Activated T-cell treated with anti-CD3 and anti-CD28 coated beads for 24 hours (primary cell): ENCODE measurements around the gene SORCS3.

Source experiments
- DNase-seq: peaks from one replicate; pipeline ENCODE4 v3.0.0-alpha.2; 2020; ENCODE audit warnings: low read depth

SORCS3 gene

DNA sequence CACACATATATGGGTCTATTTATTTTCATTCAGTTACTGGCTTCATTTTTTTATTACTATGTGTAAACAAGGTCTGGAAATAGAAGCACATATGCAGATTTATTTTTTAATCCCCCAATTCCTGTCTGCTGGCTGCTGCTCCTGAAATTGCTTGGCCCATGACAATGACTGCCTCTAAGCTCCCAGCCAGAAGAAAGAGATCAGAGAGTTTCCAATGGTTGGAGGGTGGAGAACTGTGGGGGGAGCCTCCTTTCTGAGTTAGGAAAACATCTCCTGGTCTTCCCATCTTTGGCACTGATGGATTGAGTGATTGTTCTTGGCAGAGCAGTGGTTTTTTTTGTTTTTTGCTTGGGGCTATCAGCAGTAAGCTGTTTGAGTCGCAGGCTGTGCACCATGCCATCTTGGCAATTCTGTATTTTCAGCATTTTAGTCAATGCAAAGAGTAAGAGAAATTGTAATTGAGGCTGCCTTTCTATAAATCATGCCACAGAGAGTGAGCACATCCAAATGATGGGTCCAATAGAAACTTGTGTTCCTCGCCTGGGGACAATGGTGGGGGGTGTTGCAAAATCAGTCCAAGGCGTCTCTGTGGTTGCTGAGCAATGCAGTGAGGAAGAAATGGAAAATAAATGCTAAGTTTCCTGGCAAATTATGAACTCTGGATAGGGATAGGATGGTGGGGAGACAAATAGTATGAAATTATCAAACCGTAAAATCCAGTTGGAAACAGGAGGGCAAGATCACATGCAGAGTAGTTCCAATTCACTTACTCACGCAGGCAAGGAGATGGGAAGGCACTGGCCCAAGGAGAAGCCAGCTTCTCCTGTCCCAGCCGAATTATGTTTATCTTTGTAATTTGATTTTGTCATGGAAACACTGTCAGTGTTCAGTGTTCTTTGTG is 382.4 kb downstream of the SORCS3 start:
- DNase-seq: no peak

DNA sequence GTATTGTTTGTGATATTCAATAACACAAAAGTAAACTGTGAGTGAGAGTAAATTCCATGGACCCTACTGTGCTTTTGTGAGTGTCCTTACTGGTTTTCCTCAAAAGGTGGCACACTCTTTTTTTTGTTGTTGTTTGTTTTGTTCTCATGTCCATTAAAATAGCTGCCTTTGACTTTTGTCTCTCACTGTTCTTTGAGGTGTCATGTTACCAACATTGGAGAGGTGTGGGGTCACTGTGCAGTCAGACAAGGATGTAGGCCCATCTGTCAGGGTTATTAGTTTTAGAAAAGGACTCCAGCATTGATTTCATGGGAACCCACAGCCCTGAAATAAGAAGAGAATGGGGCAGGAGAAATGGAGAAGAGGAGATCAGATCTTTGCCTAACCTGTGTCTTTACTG is 383.1 kb downstream of the SORCS3 start:
- no peak for DNase-seq

DNA sequence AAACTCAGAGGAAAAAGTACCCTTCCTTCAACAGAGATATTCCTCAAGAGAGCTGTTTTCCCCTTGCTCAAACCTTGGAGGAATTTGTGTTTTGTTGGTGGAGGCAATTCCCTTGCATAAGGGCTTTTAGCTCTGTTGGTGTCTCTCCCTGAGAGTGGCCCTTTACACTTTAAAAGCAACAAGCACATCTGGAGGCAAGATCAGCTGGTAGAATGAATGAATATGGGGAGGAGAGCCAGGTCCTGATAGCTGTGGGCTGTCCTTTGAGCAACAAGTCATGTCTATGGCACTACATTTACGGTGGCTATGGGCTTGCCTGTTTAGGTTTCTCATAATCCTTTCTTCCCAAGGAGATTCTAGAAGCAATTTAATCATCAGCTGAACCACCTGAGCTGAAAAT is 384.0 kb downstream of the SORCS3 start:
- DNase-seq: no peak

DNA sequence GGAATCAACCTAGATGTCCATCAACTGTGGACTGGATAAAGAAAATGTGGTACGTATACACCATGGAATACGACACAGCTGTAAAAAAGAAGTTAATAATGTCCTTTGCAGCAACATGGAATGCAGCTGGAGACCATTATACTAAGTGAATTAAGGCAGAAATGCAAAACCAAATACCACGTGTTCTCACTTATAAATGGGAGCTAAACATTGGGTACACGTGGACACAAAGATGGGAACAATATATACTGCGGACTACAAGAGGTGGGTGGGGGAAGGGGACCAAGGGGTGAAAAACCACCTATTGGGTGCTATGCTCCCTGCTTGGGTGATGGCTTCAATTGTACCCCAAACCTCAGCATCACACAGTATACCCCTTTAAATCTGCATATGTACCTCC is 385.5 kb downstream of the SORCS3 start:
- no peak for DNase-seq

DNA sequence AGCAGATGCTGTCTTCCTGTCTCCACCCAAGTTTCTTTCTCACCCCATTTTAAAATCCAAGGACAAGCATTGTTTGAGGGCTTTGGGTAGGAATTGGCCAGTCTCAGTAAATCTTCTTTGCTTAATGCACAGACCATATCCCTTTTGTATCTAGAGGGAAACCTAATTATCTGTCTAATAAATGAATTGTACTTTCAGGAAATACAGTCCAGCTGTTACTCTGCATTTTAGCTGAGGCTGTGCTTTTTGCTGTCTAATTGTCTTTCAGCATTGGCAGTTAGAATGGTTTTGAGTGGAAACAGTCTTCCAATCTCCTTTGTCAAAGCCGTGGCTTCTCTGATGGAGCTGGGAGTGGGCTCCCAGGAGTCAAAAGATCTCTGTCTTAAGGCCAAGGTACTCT is 388.2 kb downstream of the SORCS3 start:
- no peak for DNase-seq

DNA sequence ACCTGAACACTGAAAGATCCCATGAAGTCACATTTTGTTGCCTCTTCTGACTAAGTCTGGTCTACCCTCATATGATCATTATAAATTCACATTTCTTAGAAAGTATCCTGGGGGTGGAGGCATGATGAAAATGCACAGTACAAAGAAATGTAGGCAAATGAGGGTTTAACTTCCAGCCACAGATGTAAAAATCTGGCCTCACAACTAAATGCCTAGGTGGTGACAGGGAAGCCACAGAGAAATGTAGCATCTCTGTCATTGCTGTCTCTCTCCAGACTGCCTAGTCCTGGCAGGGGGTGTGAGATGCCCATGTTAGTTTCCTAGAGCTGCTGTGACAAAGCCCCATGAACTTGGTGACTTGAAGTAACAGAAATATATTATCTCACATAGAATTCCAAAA is 395.9 kb downstream of the SORCS3 start:
- DNase-seq: no peak

DNA sequence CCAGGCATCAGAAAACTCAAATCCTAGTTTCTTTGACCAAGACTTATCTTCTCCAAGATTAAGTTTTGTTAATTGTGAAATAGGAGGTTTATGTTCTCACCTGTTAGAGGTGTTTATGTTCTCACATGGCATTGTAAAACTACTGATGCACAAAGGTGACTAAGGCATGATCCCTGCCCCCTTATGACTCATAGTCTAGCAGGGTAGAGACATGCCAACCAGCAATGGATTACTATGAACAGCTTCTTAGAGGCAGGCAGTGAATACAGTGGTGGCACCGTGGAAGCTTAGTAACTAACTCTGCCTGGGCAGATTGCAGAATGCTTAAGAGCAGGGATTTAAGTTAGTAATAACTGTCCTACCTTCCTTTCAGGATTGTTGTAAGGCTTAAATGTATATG is 400.9 kb downstream of the SORCS3 start:
- DNase-seq: no peak

DNA sequence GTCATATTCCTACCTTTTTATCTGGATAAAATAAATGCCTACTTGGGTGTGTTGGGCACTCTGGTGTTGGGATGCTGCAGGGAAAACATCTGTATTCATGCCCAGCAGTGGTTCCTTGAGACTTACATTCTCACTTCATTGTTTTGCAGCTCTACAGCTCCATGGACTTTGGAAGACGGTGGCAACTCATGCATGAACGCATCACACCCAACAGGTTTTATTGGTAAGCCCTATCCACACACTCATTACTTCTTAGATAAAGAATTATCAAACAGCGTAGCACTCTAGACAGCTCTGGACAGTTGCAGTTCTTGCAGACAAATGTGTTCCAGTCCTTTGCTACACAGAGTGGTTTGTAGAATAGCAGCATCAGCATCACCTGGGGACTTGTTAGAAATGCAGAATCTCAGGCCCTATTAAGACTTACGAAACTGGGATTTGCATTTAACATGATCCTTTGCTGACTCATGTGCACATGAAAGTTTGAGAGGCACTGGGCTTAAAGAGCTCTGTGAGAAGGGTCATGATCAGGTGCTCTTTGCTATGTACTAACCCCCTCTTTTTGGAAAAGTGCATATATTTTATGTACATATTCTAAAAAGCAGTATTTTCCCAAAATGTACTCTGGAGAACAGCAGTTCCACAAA is 401.9 kb downstream of the SORCS3 start:
- no peak for DNase-seq

DNA sequence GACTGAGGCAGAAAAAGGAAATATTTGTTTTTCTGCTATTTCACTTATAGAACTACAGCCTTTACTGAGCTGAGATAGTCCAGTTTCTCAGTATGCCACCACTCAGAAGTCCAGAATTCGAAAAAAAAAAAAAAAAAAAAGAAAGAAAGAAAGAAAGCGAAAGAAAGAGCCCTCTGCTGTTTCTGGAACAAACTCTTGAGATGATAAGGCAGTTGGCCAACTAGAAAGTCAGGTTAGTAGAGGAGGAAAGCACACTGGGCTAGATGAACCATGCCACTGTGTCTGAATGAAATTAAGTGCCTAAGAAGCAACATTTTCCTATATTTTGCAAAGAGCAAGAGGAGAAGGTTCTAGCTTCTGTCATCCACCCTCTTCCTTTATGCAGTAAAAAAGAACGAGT is 403.8 kb downstream of the SORCS3 start:
- no peak for DNase-seq

DNA sequence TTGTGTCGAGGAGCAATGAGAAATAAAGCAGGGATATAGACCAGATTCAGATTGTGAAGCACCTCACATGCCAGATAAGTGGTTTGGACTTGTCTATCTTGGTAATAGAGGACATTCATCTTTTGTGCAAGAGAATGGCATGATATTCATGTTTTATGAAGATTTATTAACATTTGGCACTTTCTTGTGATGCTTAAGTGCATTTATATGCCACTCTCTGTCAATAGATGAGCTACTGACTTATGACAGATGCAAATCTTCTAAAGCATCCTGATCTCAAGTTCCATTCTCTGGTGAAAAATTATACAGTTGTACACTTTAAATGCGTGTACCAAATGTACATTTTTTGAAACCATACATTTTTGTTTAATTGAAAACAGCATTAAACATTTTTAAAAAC is 415.3 kb downstream of the SORCS3 start:
- DNase-seq: no peak

DNA sequence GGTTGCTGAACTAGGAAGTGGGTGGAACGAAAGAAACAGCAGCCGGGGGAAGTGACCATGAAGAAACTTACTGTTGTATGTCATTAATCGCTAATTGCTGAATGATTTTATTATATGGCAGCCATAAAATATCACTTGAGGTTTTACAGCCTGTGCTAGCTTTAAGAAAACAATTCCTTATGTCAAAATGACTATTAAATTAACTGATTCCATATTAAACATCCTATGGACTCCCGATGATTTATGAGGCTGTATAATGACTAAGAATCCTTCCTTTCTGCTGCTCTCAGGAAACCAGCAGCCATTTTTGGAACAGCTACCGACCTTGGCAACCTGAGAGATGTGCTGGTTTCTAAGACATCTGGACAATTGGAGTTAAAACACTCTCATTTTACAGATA is 421.9 kb downstream of the SORCS3 start:
- no peak for DNase-seq

DNA sequence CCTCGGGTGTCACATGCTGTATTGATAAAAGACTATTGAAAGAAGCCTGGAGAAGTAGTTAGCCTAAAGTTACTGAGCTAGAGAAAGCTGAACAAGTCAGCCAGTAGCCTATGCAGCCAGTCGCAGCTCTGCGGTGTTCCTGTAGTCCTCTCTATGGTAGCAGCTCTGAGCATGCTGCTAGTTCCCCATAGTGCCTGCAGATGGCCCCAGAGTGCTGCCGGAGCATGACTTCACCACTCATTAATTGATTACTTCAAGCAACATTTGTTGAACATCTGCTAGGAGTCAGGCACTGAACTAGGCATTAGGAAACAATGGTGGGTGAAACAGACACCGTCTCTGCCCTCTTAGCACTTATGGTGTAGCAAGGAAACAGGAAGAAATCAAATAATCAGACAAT is 422.7 kb downstream of the SORCS3 start:
- no peak for DNase-seq

DNA sequence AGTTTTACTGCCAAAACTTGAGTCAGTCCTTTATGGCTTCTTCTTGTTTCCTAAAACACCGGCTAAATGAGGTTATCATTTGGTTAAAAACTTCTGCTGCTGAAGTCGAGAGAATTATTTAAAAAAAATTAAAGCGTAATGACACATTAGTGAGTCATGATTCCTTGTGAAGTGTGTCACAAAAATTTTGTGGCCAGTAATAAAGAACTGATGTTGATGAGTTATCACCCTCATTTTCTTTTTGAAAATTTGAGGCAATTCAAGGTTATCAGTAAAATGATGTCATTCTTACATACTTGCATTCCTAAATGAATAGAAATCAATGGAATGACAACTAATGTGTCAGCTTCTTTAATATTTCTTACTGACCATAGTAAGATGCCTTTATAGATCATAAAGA is 427.4 kb downstream of the SORCS3 start:
- no peak for DNase-seq

DNA sequence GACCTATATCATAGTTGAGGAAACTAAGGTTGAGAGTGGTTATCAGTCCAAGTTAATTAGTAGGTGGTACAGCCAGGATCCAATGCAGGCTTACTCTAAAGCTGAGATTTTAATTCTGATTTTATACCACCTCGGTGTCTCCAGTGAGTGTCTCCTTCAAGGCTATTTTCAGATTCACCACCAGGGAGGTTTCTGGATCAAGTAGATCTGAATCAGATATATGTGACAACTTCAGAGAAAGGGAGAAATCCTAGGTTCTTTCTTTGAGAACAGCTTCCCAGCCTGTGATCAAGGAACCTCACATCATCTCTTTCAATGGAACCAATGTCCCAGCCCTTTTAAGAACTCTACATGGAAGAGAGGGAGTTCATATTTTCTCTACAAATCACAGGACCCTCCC is 429.2 kb downstream of the SORCS3 start:
- DNase-seq: no peak

DNA sequence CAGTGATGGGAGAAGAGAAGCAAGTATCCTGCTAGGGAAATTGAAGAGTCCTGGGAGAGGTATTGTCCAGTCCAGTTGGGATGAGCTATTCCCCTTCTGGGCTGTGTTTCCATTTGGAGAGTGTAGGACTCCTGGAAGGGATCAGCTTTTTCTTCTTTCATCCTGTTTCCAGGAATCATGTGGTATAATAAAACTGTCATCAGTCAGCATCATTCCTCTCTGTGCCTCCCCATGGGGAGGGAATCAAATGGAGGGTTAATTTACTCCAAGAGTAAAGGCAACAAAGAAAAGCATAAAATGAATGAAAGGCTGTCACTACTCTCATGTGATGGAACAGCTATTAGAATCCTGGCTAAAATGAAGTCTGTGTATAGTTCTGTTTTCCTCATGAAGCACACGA is 429.9 kb downstream of the SORCS3 start:
- no peak for DNase-seq

DNA sequence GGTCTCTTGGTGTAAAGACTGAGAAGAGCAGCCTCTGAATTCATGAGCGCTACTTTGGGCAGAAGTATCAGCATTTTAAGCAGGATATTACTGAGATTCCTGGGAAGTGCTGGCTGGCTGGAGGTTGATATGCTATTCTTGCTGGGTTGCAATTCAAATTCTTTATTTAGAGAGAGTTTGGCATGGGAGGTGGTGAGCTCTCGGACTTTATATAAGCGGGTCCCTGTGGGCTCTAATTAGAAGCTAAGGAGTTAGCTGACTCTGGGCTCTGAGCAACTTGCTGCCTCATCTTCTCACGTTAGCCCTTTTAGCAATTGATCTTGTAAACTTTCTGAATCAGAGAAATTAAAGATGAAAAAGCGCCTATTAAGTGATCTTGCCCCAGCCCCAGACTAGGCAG is 430.9 kb downstream of the SORCS3 start:
- DNase-seq: no peak

DNA sequence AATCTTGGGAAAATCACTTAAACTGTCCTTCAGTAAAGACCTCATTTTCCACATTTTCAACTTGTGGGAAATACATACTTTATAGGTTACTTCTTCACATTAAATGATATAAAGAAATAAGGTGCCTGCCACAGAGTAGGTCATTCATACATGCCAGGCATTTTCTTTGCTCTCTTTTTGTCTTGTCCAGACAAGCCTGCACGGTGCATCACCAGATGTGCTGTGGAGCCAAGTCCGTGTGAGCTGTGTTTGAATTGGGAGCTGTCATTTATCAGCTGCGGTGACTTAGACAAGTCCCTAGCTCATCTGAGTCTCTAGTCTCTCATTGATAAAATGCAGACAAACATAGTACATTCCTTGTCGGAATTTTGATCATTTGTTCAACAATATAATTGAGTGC is 432.9 kb downstream of the SORCS3 start:
- no peak for DNase-seq

DNA sequence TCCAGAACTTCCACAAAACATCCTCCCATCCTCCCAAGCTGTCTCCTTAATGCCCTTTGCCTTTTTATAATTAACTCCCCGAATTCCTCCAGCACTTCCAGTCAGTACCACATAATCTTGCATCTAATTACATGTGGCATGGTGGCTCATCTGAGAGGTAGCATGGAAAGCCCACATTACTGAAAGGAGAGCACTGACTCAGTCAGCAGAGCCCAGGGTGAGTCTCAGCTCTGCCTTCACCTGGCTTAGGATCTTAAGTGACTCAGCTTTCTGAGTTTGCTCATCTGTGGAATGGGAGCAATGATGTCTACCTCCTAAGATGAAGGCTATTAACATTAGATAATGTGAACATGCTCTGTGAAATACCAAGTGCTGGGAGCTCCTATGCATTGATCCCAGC is 433.9 kb downstream of the SORCS3 start:
- no peak for DNase-seq

DNA sequence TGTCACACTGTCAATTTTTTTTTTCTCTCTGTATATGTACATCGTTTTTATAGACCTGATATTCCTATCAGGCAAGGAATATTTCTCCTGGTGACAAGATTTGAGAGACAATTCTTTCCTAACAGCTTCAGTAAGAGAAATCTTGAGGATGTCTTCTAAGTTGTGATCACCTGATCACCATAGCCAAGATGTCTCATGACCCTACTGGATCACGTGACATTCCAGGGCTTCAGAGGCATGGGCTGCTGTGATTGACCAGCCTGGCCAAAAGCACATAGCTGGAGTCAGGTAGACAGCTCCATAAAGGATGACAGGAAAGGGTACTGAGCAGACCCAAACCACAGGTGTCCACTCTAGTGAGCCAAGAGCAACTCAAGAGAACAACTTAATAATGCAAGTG is 444.9 kb downstream of the SORCS3 start:
- no peak for DNase-seq

DNA sequence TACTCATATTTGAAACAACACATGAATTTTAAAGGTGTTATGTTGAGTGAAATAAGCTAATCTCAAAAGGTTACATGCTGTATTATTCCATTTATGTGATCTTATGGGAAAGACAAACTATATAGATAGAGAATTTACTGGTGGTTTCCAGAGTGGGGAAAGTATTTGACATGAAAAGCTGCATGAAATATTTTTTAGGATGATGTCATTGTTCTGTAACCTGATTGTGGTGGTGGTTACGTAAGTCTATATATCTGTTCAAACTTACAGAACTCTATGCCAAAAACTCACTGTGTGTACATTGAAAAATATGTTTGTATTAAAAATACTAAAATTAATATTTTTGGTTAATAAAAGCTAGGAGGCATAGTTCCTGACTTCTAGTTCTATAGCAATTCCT is 453.0 kb downstream of the SORCS3 start:
- no peak for DNase-seq

DNA sequence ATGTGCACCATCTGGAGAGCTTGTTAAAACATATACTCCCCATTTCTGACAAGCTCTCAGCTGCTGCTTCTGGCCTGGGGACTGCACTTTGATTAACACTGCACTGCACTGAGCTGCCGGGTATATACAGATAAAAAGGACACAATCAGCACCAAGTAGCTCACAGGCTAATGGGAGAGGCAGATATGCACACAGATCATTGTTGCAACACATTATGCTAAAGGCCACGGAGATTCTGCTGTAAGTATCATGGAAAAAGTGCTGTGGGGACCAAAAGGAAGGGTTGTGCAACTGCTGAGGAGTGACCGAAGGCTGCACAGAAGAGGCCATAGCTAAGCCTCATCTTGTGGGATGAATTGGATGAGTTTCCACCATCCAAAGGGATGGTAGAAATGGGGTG is 455.2 kb downstream of the SORCS3 start:
- no peak for DNase-seq

DNA sequence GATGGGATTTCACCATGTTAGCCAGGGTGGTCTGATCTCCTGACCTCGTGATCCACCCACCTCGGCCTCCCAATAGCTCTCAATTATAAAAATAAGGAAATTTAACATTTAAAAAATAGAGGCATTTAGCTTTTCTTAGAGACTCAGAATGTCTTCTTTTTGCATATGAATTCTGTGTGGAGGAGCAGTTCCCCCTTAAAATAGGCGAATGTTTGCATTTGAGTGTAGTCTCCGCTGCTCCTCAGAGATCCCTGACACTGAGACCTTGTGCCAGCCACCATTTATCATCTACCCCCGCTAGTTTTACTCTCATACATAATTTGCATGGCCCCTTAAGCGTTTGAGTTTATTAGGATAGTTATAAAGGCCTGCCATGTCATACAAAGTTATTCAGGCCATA is 461.9 kb downstream of the SORCS3 start:
- DNase-seq: no peak

DNA sequence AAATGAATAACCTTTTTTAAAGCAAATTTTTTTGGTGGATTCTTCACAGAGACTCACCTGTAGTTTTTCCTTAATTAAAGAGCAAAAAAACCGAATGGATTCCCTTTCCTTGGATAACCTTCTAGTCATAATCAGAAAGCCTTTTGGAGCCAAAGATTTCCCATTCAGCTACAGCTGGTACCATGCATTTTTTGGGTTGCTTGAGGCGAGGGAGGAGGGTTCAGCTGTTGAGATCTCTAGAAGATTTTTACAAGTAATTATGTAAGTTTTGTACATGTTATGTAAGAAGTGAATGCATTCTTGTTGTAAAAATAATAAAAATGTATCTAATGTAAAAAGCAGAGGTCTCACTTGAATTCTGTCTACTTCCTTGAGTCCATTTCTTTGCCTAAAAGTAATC is 463.2 kb downstream of the SORCS3 start:
- no peak for DNase-seq

DNA sequence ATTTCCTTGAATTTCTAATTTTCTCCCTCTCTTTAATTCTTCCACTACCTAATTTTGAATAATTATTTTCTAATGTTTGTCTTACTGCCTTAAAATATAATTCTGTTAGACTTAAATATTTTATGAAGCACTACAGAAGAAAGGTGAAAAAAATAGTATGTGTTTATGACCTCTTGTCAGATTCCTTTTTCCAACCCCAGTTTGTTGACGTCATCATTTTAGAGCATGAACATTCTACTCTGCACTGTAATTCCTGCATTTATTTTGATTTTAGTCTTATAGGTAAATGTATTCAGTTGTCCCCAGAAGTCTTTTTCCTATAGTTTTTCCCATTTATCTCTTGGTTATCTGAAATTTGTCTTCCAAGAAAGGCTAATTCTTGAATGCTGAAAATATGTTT is 468.1 kb downstream of the SORCS3 start:
- no peak for DNase-seq
